Cardiac fibroblast (primary cell): ENCODE results near the gene RAP2A.

Source experiments
- DNase-seq, 2 donors: peaks; one replicate each; pipeline versions ENCODE4 v3.0.0 to v3.0.0-alpha.2; 2010; ENCODE audit warnings: low read depth in 2 of 2
- H3K4me3 ChIP-seq, 2 donors: replicated peaks in 1 of 2; 1 replicate in 1 of 2; 2 replicates in 1 of 2; pipeline ENCODE4 v1.5.1; 2011; ENCODE audit warnings: low read depth in 2 of 2, low read length in 2 of 2, mild to moderate bottlenecking in 2 of 2, moderate library complexity in 1 of 2
- TF ChIP-seq, protein P1 (sequence below): IDR thresholded peaks from one replicate; pipeline ENCODE4 v1.5.1; 2011; ENCODE audit warnings: low read depth, mild to moderate bottlenecking, low read length, inconsistent platforms

RAP2A gene

GRCh38 chr13:97474349-97474980 lies 40.5 kb downstream of the RAP2A start:
- DNase-seq, result peak in 1 of 2 donors; percentile 48
- no peak overlapping the region for H3K4me3 ChIP-seq
- TF ChIP-seq, protein P1, sequence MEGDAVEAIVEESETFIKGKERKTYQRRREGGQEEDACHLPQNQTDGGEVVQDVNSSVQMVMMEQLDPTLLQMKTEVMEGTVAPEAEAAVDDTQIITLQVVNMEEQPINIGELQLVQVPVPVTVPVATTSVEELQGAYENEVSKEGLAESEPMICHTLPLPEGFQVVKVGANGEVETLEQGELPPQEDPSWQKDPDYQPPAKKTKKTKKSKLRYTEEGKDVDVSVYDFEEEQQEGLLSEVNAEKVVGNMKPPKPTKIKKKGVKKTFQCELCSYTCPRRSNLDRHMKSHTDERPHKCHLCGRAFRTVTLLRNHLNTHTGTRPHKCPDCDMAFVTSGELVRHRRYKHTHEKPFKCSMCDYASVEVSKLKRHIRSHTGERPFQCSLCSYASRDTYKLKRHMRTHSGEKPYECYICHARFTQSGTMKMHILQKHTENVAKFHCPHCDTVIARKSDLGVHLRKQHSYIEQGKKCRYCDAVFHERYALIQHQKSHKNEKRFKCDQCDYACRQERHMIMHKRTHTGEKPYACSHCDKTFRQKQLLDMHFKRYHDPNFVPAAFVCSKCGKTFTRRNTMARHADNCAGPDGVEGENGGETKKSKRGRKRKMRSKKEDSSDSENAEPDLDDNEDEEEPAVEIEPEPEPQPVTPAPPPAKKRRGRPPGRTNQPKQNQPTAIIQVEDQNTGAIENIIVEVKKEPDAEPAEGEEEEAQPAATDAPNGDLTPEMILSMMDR, result no peak

DNA sequence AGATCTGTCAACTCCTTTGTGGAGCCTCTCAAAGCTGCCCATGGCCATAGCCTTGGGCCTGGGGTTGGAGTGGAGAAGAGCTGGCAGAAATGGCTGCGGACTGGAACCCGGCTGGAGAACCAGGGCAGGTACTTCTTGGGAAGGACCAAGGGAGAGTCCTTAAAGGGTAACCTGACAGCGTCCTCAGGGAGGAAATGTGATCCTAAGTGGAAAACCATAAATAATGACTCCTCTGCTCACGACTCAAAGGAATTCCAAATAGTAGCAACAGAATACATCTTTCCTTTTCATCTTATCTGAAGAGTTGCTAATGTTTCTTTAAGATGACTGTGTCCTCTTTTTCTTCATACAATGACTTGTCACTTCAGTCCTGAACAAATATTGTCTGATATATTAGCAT lies 41.0 kb downstream of the RAP2A start:
- DNase-seq, result no peak
- TF ChIP-seq, protein P1, result no peak
- H3K4me3 ChIP-seq, result no peak overlapping the region

DNA sequence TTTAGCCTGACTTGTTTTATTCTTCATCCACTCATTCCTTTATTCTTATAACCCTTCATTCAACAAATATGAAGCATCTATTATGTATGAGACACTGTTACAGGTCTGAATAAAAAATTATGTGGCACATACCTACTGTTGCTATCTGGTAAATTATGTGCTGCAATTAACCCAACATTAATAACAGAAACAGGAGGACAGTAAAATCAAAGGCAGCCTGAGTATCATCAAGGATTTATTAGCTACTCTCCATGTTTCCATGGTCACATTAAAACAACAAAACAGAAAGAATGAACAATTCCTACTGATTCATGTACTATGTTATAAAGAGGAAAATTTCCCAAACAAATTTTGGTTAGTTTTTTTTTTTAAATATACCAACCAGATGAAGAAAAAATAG lies 43.9 kb downstream of the RAP2A start:
- TF ChIP-seq, protein P1, result no peak
- H3K4me3 ChIP-seq, result no peak overlapping the region
- no peak for DNase-seq

GRCh38 chr13:97478247-97478646 lies 44.3 kb downstream of the RAP2A start:
- no peak overlapping the region for H3K4me3 ChIP-seq
- DNase-seq, result no peak

DNA sequence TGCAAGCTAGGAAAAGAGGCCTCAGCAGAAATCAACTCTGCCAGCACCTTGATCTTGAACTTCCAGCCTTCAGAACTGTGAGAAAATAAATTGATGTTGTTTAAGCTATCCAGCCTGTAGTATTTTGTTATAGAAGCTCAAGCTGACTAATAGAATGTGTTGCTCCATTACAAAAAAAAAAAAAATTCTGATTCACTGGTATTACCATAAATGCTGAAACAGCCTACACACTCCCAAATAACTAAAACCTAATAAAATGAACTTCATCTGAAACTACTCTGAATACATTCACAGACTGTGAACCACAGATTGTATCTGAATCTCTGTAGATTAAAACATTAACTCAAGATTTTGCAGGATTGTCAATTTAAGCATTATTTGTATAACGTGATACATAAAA lies 49.5 kb downstream of the RAP2A start:
- no peak for DNase-seq
- TF ChIP-seq, protein P1, result no peak
- H3K4me3 ChIP-seq, result no peak overlapping the region

More at GRCh38 chr13:97478247-97478646, 44.3 kb downstream of the RAP2A start:
- TF ChIP-seq, protein P1, result no peak

GRCh38 chr13:97484301-97484700 lies 50.3 kb downstream of the RAP2A start:
- no peak for DNase-seq
- TF ChIP-seq, protein P1, result no peak
- H3K4me3 ChIP-seq, result no peak overlapping the region

- TF ChIP-seq, protein P1, result no peak
- no peak for DNase-seq
- H3K4me3 ChIP-seq, result no peak overlapping the region
Observed at GRCh38 chr13:97485320-97485719, 51.4 kb downstream of the RAP2A start.
